DND-41 (cell line): ENCODE measurements around the gene TRIM31.

Experiments
- ATAC-seq: fragments of 200-7000 bp; cut with Tn5 transposase; 3 replicates; pipeline ENCODE4 v1.9.1; 2021; ENCODE audit warnings: low read depth; ENCODE audit not compliant: insufficient read depth
- DNase-seq: peaks from one replicate; pipeline ENCODE4 v3.0.0-alpha.2; 2020
- H2AFZ ChIP-seq: 2 replicates; pipeline ENCODE4 v1.6.0; 2012; ENCODE audit warnings: low read depth, low read length
- H3K27ac ChIP-seq: 2 replicates; pipeline ENCODE4 v1.5.1; 2012; ENCODE audit warnings: low read length, inconsistent platforms
- H3K27me3 ChIP-seq: fragments of 200-600 bp; sonication (generic); 2 replicates; pipeline ENCODE4 v1.6.0; 2012; ENCODE audit warnings: low read length, mild to moderate bottlenecking, inconsistent platforms; ENCODE audit not compliant: insufficient read depth, poor library complexity
- H3K36me3 ChIP-seq: 2 replicates; pipeline ENCODE4 v1.5.1; 2012; ENCODE audit warnings: low read length, inconsistent platforms; ENCODE audit not compliant: insufficient read depth
- H3K4me1 ChIP-seq: 2 replicates; pipeline ENCODE4 v1.5.1; 2012; ENCODE audit warnings: mild to moderate bottlenecking, low read length; ENCODE audit not compliant: insufficient read depth
- H3K4me2 ChIP-seq: 2 replicates; pipeline ENCODE4 v1.6.0; 2012; ENCODE audit warnings: mild to moderate bottlenecking, moderate library complexity, low read length, inconsistent platforms; ENCODE audit not compliant: insufficient read depth
- H3K4me3 ChIP-seq, 2 experiments: fragments of 200-600 bp in 1 of 2; shearing (Covaris generic) in 1 of 2; 2 replicates each; pipeline ENCODE4 v1.5.1; 2012 to 2016; ENCODE audit warnings: inconsistent platforms in 2 of 2, low read length in 2 of 2, mild to moderate bottlenecking in 2 of 2, low read depth in 1 of 2, moderate library complexity in 1 of 2
- H3K79me2 ChIP-seq: 2 replicates; pipeline ENCODE4 v1.6.0; 2012; ENCODE audit warnings: low read length, inconsistent platforms; ENCODE audit not compliant: insufficient read depth
- H3K9ac ChIP-seq: 2 replicates; pipeline ENCODE4 v1.6.0; 2012; ENCODE audit warnings: low read depth, mild to moderate bottlenecking, inconsistent platforms, low read length, moderate library complexity
- H3K9me3 ChIP-seq: 2 replicates; pipeline ENCODE4 v1.5.1; 2012; ENCODE audit warnings: low read length, moderate library complexity, mild to moderate bottlenecking, inconsistent platforms; ENCODE audit not compliant: insufficient read depth, severe bottlenecking
- H4K20me1 ChIP-seq: 2 replicates; pipeline ENCODE4 v1.6.0; 2012; ENCODE audit warnings: low read length; ENCODE audit not compliant: insufficient read depth
- CTCF ChIP-seq: IDR thresholded peaks from 2 replicates; pipeline ENCODE4 v1.5.1; 2012; ENCODE audit warnings: borderline replicate concordance, low read length, moderate library complexity, mild to moderate bottlenecking; ENCODE audit not compliant: poor library complexity, severe bottlenecking; ENCODE audit errors: extremely low read depth
- EZH2 ChIP-seq: IDR thresholded peaks from 3 replicates; pipeline ENCODE4 v1.6.1; 2012; ENCODE audit warnings: borderline replicate concordance, low read depth, mild to moderate bottlenecking, moderate library complexity, low read length, inconsistent platforms; ENCODE audit not compliant: severe bottlenecking

The TRIM31 gene

GRCh38 chr6:30160008-30160784, 47.3 kb upstream of the TRIM31 start:
- TF ChIP-seq EZH2, result no peak
- TF ChIP-seq CTCF, result no peak
- no peak overlapping the region for H2AFZ ChIP-seq
- H3K27ac ChIP-seq, result no peak overlapping the region
- no peak for ATAC-seq
- H3K9ac ChIP-seq, result no peak overlapping the region
- no peaks in the 10 kb centered on the region for H3K79me2 ChIP-seq
- H3K4me1 ChIP-seq, result peaks cover 13% of the 10 kb centered on the region
- H3K9me3 ChIP-seq, result no peaks in the 10 kb centered on the region
- no peak overlapping the region for H3K4me3 ChIP-seq
- H4K20me1 ChIP-seq, result peaks cover 4% of the 10 kb centered on the region; the same call in 1 of the 2 replicates
- H3K27me3 ChIP-seq, result peaks cover 10% of the 10 kb centered on the region
- H3K36me3 ChIP-seq, result no peaks in the 10 kb centered on the region
- DNase-seq, result no peak
- no peak overlapping the region for H3K4me2 ChIP-seq

- H2AFZ ChIP-seq, result no peak overlapping the region
- H3K27me3 ChIP-seq, result peaks cover 14% of the 10 kb centered on the region
- TF ChIP-seq CTCF, result no peak
- TF ChIP-seq EZH2, result no peak
- no peaks in the 10 kb centered on the region for H3K9me3 ChIP-seq
- H3K79me2 ChIP-seq, result no peaks in the 10 kb centered on the region
- H3K36me3 ChIP-seq, result no peaks in the 10 kb centered on the region
- H3K27ac ChIP-seq, result no peak overlapping the region
- no peak for ATAC-seq
- no peak overlapping the region for H3K4me2 ChIP-seq
- no peak overlapping the region for H3K4me3 ChIP-seq
- peaks cover 4% of the 10 kb centered on the region for H4K20me1 ChIP-seq
- H3K9ac ChIP-seq, result no peak overlapping the region
- peaks cover 8% of the 10 kb centered on the region for H3K4me1 ChIP-seq
- no peak for DNase-seq
These were observed 45.7 kb upstream of the TRIM31 start for GRCh38 chr6:30158475-30159040.

- Histone ChIP-seq H3K27ac (no peak overlapping the region), H3K9ac (no peak overlapping the region), H3K4me2 (no peak overlapping the region), H2AFZ (no peak overlapping the region), H3K4me3 (no peak overlapping the region), H3K4me1 (peaks cover 2% of the 10 kb centered on the region), H3K79me2 (no peaks in the 10 kb centered on the region), H4K20me1 (peaks cover 2% of the 10 kb centered on the region), H3K9me3 (no peaks in the 10 kb centered on the region), H3K36me3 (no peaks in the 10 kb centered on the region), H3K27me3 (peaks cover 17% of the 10 kb centered on the region)
- DNase-seq (no peak), ATAC-seq (no peak)
- TF ChIP-seq EZH2, result no peak
- TF ChIP-seq CTCF, result no peak
These were observed 45.1 kb upstream of the TRIM31 start for GRCh38 chr6:30157999-30158398.
